NCI-H460 (cell line): ENCODE measurements around the gene ZNF366. TPM values are rescaled to one million over a fixed set of nuclear protein-coding genes. Genes with fewer than 3 reads are reported as not detected.
A peak's percentile ranks its signal among the peaks of the same experiment; 100 is the strongest.
"Not testable (repeated sequence)": the region's sequence is repeated elsewhere in the genome, so short reads cannot be mapped to it uniquely, and the experiment has no call there.

ENCODE experiments used
- DNase-seq: peaks from one replicate; pipeline ENCODE4 v3.0.0-alpha.2; 2016; ENCODE audit warnings: low read depth; ENCODE audit errors: extremely low read depth
- total RNA-seq: library from RNA; depleted of rRNA; stranded (reverse); fragments of >200 nt; shearing (Covaris generic); gene quantifications from 2 replicates; pipeline ENCODE4 v1.2.3, GENCODE V29; 2014; rRNA removed

The ZNF366 gene
- total RNA-seq, 1 experiment from 2014 or later = not detected

DNA sequence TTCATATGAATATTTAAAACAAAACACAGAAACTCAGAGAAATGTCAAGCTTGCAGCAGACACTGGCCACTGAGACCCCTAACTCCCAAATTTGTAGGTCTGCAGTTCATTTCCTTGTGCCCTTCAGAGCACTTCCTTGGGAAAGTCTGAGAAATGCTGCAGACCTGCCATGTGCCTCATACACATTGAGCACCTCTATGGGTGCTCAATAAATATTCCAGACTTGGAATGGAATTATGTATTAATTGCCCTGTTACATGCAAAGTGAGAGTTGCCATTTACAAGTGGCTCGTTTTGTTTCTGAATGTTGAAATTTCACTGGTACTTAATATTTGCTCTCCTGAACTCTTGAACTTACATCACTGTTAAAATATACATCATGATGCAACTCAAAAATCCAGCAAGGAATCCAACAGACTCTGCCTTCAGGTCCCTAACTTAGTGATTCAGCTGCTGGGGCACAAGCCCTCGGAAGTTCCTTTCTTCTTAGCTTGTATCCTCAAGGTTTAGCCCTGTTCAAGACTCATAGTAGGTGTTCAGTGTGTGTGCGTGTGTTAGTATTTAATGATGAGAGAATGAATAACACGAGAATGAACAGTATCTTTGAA, 96.4 kb downstream of the ZNF366 start:
- peak; percentile 6 for DNase-seq

DNA sequence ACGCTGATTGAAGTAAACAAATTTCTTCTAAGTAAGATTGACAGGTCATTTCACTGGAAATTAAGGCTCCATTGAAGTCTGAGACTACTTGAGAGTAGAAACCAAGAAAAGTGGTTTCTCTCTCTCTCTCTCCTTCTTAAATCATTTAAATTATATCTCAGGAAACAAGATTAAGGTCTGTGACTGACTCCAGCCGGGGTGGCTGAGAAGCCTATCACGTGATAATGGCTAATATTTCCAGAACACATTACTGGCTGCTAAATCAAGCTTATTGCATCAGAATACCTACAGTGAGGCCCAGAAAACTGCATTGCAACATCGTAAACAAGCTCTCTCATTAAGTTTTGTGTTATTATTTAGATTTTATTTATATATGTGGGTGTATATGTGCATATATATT, 98.6 kb downstream of the ZNF366 start:
- DNase-seq = no peak

DNA sequence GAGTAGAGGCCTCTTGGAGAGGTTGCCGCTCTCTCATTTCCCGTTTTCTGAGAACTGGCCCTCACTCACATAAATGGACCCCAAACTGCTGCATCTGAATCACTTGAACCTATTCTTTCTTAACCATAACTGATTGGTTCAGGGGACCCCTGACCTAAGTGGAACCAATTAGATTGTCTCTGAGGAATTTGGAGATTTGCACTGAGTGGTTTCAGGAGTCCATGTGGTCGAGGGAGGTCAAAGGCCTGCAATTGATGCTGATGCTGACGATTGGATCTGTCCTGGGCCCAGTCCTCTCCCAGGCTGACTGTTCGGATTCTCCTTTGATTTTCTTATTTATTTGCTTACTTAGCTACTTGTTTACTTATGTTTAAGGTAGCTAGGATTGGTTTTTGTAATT, 99.1 kb downstream of the ZNF366 start:
- no peak for DNase-seq

DNA sequence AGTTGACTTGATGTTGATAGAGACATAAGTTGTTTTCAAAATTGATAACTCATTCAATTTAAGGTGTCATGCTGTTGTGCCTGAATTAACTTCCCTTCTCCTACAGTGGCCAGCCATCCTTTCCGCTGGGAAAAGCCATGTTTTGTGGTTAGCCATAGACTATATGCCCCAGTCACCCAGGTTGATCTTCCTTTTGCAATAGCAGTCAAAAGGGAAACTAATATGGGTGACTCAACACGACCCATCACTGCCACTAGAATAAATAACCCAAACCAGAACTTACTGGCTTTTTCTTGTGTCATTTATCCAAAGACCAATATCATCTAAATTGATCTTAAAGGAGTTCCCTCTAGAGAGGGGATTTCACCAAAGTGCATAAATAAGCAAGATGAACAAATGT, 99.7 kb downstream of the ZNF366 start:
- DNase-seq = no peak

DNA sequence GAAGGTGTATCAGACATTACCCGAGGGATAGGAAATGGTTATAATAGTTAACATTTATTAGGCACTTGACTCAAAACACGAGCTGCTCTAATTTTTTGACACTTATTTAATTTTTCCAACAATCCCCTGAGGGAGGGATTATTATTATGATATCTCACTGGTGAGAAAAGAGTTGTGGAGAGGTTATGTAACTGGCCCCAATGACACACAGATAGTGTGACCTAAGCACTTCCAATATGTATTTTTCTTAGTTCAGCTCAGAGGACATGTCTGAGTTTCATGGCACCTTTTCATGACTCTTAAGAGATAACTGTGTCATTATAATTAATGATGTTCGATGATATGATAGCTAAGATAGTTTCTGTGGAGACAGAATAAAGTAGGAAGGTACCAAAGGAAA, 100.1 kb downstream of the ZNF366 start:
- DNase-seq = no peak

DNA sequence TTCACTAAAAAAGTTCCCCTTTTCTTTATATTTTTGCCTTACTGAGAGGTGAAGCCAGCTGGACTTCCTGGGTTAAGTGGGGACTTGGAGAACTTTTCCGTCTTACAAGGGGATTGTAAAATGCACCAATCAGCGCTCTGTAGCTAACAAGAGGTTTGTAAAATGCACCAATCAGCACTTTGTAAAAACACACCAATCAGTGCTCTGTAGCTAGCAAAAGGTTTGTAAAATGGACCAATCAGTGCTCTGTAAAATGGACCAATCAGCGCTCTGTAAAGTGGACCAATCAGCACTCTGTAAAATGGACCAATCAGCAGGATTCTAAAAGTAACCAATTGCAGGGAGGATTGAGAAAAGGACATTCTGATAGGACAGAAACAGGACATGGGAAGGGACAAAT, 102.4 kb downstream of the ZNF366 start:
- DNase-seq = not testable (repeated sequence)

DNA sequence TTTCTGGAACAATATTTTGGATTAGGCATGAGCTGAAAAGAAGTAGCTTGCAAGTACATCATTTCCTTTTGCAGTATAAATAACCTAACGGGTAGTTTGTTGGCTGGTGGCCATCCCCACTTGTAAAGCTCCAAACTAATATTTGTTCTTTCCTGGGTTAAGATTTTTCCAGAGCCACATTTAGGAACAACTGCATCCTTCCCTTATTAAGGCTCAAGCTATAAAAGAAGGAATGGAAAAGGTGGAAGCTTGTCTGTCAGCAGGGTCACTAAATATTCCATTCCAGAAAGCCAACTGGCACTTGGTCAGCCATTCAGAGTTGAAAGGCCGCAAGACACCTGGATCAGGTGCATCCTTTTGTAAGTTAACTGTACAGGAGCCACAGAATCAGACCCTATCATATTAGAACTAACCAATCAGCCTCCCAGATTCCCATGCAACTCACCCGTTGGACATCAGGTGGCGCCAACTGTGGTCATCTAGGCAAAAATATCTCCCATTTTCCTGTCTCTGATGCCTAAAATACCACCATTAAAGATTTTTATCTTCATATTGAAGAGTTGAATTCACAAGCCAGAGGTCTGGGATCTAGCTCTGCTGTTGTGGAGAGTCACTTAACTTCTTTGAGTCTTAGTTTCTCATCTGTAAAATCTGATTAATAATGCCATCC, 104.1 kb downstream of the ZNF366 start:
- DNase-seq = peak; percentile 28

DNA sequence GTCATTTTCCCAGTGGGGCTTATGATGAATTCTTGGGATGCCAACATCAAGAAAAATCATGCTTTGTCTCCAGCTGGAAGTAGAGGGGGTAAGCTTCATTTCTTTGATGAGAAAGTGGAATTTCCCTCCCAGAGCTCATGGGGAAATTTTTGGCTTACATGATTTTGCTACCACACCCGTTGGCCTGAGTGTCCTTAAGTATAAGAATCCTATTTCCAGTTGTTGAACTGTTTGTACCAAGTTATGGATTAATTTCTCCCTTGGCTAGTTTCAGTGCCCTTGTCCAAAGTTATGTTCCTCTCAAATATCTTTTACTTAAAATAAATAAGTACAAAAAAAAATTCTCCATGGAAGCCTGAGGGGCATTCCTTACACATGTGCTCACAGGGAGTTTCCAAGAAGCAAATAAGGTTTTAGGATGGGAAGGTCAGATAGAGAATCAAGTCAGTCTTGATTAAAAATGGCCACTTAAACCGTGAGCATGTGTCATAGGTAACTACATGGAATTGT, 104.8 kb downstream of the ZNF366 start:
- no peak for DNase-seq

DNA sequence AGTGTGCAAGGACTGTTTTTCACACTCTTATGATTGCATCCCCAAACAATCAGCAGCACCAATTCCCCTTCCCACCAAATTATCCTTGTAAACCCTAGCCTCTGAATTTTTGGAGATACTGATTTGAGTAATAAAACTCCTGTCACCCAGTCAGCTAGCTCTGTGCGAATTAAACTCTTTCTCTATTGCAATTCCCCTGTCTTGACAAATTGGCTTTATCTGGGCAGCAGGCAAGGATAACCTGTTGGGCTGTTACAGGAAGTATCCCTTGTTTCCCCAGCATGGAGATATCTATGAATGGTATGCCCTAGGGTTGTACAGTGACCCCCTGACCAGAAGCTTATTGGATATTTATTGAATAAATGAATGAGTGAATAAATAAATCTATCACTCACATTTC, 106.3 kb downstream of the ZNF366 start:
- DNase-seq = no peak

DNA sequence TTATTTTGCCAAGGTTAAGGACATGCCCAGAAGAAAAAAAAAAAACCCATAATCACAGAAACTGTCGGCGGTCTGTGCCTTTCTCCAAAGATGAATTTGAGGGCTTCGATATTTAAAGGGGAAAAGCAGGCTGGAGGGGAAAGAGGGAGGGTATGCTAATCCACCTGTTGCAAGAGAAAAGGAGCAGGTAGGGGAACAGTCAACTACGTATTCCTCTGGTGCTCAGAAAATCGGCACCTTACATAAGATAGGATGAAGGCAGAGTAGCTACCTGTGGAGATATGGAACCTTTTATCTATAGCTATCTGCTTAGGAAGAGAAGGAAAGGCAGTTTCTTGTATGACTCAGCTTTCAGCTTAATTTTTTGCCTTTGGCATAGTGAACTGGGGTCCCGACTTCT, 109.4 kb downstream of the ZNF366 start:
- no peak for DNase-seq

DNA sequence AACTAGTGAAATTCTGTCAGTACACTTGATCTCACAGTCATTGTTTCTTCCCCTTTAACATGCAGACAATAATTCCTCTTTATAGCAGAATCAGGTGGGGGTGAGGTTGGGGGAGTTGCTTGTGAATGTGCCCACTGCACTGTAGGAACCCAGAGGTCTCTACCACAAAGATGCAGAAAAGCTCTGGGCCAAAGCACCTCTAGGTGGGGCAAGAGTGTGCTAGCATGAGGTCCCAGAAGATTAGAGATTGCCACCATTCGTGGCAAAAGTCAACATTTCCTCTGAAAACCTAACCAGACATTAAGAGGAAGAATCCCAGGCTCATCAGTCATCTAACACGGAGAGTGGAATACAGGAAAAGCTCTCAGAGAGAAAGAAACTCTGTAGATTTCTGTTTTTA, 112.5 kb downstream of the ZNF366 start:
- DNase-seq = peak; percentile 11

DNA sequence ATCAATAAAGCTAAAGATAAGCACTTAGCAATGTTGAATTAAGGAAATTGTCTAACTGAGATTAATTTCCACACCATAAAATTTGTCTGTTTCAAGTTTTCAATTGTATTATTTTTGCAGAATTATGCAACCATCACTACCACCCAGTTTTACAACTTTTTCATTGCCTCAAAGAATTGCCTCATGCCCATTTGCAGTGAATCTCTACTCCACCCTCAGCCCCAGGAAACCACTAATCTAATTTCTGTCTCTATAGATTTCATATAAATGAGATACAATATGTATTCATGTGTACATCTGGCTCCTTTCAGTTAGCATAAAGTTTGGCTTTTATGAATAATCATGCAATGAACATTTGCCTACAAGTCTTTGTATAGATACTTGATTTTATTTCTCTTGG, 114.2 kb downstream of the ZNF366 start:
- DNase-seq = no peak

Other genes starting within 250 kb of the ZNF366 start
- 123 and 139 TPM in 2 replicates for gene MRPS27, start 187.2 kb downstream of the ZNF366 start, total RNA-seq
- 17.2 and 20.3 TPM in 2 replicates for gene PTCD2, start 187.0 kb downstream of the ZNF366 start, total RNA-seq